ENCODE results near the gene MGLL.
"Not testable (repeated sequence)": the region's sequence is repeated elsewhere in the genome, so short reads cannot be mapped to it uniquely, and the experiment has no call there.

Gene MGLL

GRCh38 chr3:127665586-127665985, 156.7 kb downstream of the MGLL start:
- no peaks in the 10 kb centered on the region for H3K9me3 Mint-ChIP-seq (ENCODE audit: low read depth)
- H3K27me3 Mint-ChIP-seq = no peaks in the 10 kb centered on the region
- peaks cover 3% of the 10 kb centered on the region for H3K36me3 Mint-ChIP-seq
- H3K27ac Mint-ChIP-seq = no peak overlapping the region
- H3K4me3 Mint-ChIP-seq = no peak overlapping the region
- no peaks in the 10 kb centered on the region for H3K4me1 Mint-ChIP-seq (ENCODE audit: low read depth)

GRCh38 chr3:127665165-127665564, 157.2 kb downstream of the MGLL start:
- Mint-ChIP-seq H3K4me1 (ENCODE audit: low read depth) (no peaks in the 10 kb centered on the region), H3K27me3 (no peaks in the 10 kb centered on the region), H3K4me3 (no peak overlapping the region), H3K9me3 (ENCODE audit: low read depth) (no peaks in the 10 kb centered on the region), H3K36me3 (peaks cover 5% of the 10 kb centered on the region), H3K27ac (no peak overlapping the region)

- Mint-ChIP-seq H3K27me3 (no peaks in the 10 kb centered on the region), H3K4me3 (no peak overlapping the region), H3K27ac (no peak overlapping the region), H3K36me3 (peaks cover 6% of the 10 kb centered on the region), H3K4me1 (ENCODE audit: low read depth) (no peaks in the 10 kb centered on the region), H3K9me3 (ENCODE audit: low read depth) (no peaks in the 10 kb centered on the region)
Observed at GRCh38 chr3:127663151-127663550, 159.2 kb downstream of the MGLL start.

- Mint-ChIP-seq H3K4me1 (ENCODE audit: low read depth) (no peaks in the 10 kb centered on the region), H3K27ac (no peak overlapping the region), H3K36me3 (peaks cover 6% of the 10 kb centered on the region), H3K4me3 (no peak overlapping the region), H3K27me3 (no peaks in the 10 kb centered on the region), H3K9me3 (ENCODE audit: low read depth) (no peaks in the 10 kb centered on the region)
Observed at GRCh38 chr3:127662001-127662469, 160.3 kb downstream of the MGLL start.

- no peak overlapping the region for H3K27ac Mint-ChIP-seq
- peaks cover 6% of the 10 kb centered on the region for H3K36me3 Mint-ChIP-seq
- H3K27me3 Mint-ChIP-seq = no peaks in the 10 kb centered on the region
- H3K4me1 Mint-ChIP-seq (ENCODE audit: low read depth) = no peaks in the 10 kb centered on the region
- H3K9me3 Mint-ChIP-seq (ENCODE audit: low read depth) = no peaks in the 10 kb centered on the region
- no peak overlapping the region for H3K4me3 Mint-ChIP-seq
Observed at GRCh38 chr3:127661600-127661999, 160.7 kb downstream of the MGLL start.

- H3K9me3 Mint-ChIP-seq (ENCODE audit: low read depth) = no peaks in the 10 kb centered on the region
- H3K4me3 Mint-ChIP-seq = no peak overlapping the region
- peaks cover 2% of the 10 kb centered on the region for H3K36me3 Mint-ChIP-seq
- no peak overlapping the region for H3K27ac Mint-ChIP-seq
- H3K27me3 Mint-ChIP-seq = no peaks in the 10 kb centered on the region
- H3K4me1 Mint-ChIP-seq (ENCODE audit: low read depth) = no peaks in the 10 kb centered on the region
Observed at GRCh38 chr3:127660621-127661251, 161.6 kb downstream of the MGLL start.

- Mint-ChIP-seq H3K36me3 (peaks cover 2% of the 10 kb centered on the region), H3K4me3 (no peak overlapping the region), H3K4me1 (ENCODE audit: low read depth) (no peaks in the 10 kb centered on the region), H3K27ac (no peak overlapping the region), H3K9me3 (ENCODE audit: low read depth) (no peaks in the 10 kb centered on the region), H3K27me3 (no peaks in the 10 kb centered on the region)
Observed at GRCh38 chr3:127658234-127658633, 164.1 kb downstream of the MGLL start.

- no peaks in the 10 kb centered on the region for H3K27me3 Mint-ChIP-seq
- no peak overlapping the region for H3K27ac Mint-ChIP-seq
- H3K4me1 Mint-ChIP-seq (ENCODE audit: low read depth) = no peaks in the 10 kb centered on the region
- H3K4me3 Mint-ChIP-seq = no peak overlapping the region
- peaks cover 2% of the 10 kb centered on the region for H3K36me3 Mint-ChIP-seq
- no peaks in the 10 kb centered on the region for H3K9me3 Mint-ChIP-seq (ENCODE audit: low read depth)
Observed at GRCh38 chr3:127656906-127657305, 165.4 kb downstream of the MGLL start.

GRCh38 chr3:127655641-127656040, 166.7 kb downstream of the MGLL start:
- no peaks in the 10 kb centered on the region for H3K27me3 Mint-ChIP-seq
- H3K36me3 Mint-ChIP-seq = peaks cover 2% of the 10 kb centered on the region
- no peaks in the 10 kb centered on the region for H3K9me3 Mint-ChIP-seq (ENCODE audit: low read depth)
- no peaks in the 10 kb centered on the region for H3K4me1 Mint-ChIP-seq (ENCODE audit: low read depth)
- no peak overlapping the region for H3K27ac Mint-ChIP-seq
- no peak overlapping the region for H3K4me3 Mint-ChIP-seq

- not testable (repeated sequence) for H3K4me1 Mint-ChIP-seq (ENCODE audit: low read depth); H3K27ac Mint-ChIP-seq; H3K9me3 Mint-ChIP-seq (ENCODE audit: low read depth); H3K27me3 Mint-ChIP-seq; H3K36me3 Mint-ChIP-seq; H3K4me3 Mint-ChIP-seq
Observed at GRCh38 chr3:127654993-127655392, 167.3 kb downstream of the MGLL start.

- Mint-ChIP-seq H3K4me1 (ENCODE audit: low read depth) (no peaks in the 10 kb centered on the region), H3K27ac (no peak overlapping the region), H3K36me3 (no peaks in the 10 kb centered on the region), H3K27me3 (no peaks in the 10 kb centered on the region), H3K4me3 (no peak overlapping the region), H3K9me3 (ENCODE audit: low read depth) (no peaks in the 10 kb centered on the region)
Observed at GRCh38 chr3:127654374-127654773, 167.9 kb downstream of the MGLL start.

GRCh38 chr3:127652246-127652995, 169.9 kb downstream of the MGLL start:
- Mint-ChIP-seq H3K27ac (no peak overlapping the region), H3K9me3 (ENCODE audit: low read depth) (no peaks in the 10 kb centered on the region), H3K27me3 (no peaks in the 10 kb centered on the region), H3K4me3 (no peak overlapping the region), H3K4me1 (ENCODE audit: low read depth) (no peaks in the 10 kb centered on the region), H3K36me3 (no peaks in the 10 kb centered on the region)

GRCh38 chr3:127651516-127652172, 170.7 kb downstream of the MGLL start:
- Mint-ChIP-seq H3K27me3 (no peaks in the 10 kb centered on the region), H3K27ac (no peak overlapping the region), H3K9me3 (ENCODE audit: low read depth) (no peaks in the 10 kb centered on the region), H3K36me3 (no peaks in the 10 kb centered on the region), H3K4me3 (no peak overlapping the region), H3K4me1 (ENCODE audit: low read depth) (no peaks in the 10 kb centered on the region)

GRCh38 chr3:127650236-127650635, 172.1 kb downstream of the MGLL start:
- Mint-ChIP-seq H3K4me3 (no peak overlapping the region), H3K4me1 (ENCODE audit: low read depth) (no peaks in the 10 kb centered on the region), H3K9me3 (ENCODE audit: low read depth) (no peaks in the 10 kb centered on the region), H3K27ac (no peak overlapping the region), H3K36me3 (no peaks in the 10 kb centered on the region), H3K27me3 (no peaks in the 10 kb centered on the region)

GRCh38 chr3:127647845-127648204, 174.5 kb downstream of the MGLL start:
- no peak overlapping the region for H3K4me3 Mint-ChIP-seq
- H3K36me3 Mint-ChIP-seq = no peaks in the 10 kb centered on the region
- no peak overlapping the region for H3K27ac Mint-ChIP-seq
- no peaks in the 10 kb centered on the region for H3K9me3 Mint-ChIP-seq (ENCODE audit: low read depth)
- H3K4me1 Mint-ChIP-seq (ENCODE audit: low read depth) = no peaks in the 10 kb centered on the region
- H3K27me3 Mint-ChIP-seq = no peaks in the 10 kb centered on the region

All from activated naive CD8-positive, alpha-beta T cell (primary cell).